AG09309 (cell line): ENCODE data around the gene SLC17A8.
"Not testable (repeated sequence)": the region's sequence is repeated elsewhere in the genome, so short reads cannot be mapped to it uniquely, and the experiment has no call there.

ENCODE experiments used
- DNase-seq: peaks from one replicate; pipeline ENCODE4 v3.0.0-alpha.2; 2010; ENCODE audit warnings: low read depth
- H3K4me3 ChIP-seq: 2 replicates; pipeline ENCODE4 v1.5.1; 2011; ENCODE audit warnings: mild to moderate bottlenecking, low read depth, low read length, moderate library complexity; ENCODE audit not compliant: control insufficient read depth
- CTCF ChIP-seq: IDR thresholded peaks from 2 replicates; pipeline ENCODE4 v1.5.1; 2011; ENCODE audit warnings: mild to moderate bottlenecking, low read depth, low read length, inconsistent platforms; ENCODE audit not compliant: insufficient read depth, control insufficient read depth; ENCODE audit errors: missing control alignments

Gene SLC17A8

GRCh38 chr12:100404769-100405407 is 48.0 kb downstream of the SLC17A8 start:
- peak; percentile 63 for TF ChIP-seq CTCF
- no peak overlapping the region for H3K4me3 ChIP-seq
- peak; percentile 1 for DNase-seq

- no peak for TF ChIP-seq CTCF
- H3K4me3 ChIP-seq = no peak overlapping the region
- no peak for DNase-seq
These were observed 56.1 kb downstream of the SLC17A8 start for GRCh38 chr12:100413001-100413400.

- no peak for TF ChIP-seq CTCF
- no peak overlapping the region for H3K4me3 ChIP-seq
- no peak for DNase-seq
These were observed 57.9 kb downstream of the SLC17A8 start for GRCh38 chr12:100414739-100415138.

GRCh38 chr12:100422646-100423045 is 65.8 kb downstream of the SLC17A8 start:
- no peak for TF ChIP-seq CTCF
- no peak overlapping the region for H3K4me3 ChIP-seq

GRCh38 chr12:100426145-100426544 is 69.3 kb downstream of the SLC17A8 start:
- no peak for DNase-seq
- H3K4me3 ChIP-seq = no peak overlapping the region
- TF ChIP-seq CTCF = no peak

More at GRCh38 chr12:100422646-100423045, 65.8 kb downstream of the SLC17A8 start:
- no peak for DNase-seq

- peak; percentile 16 for DNase-seq
- H3K4me3 ChIP-seq = no peak overlapping the region
- TF ChIP-seq CTCF = no peak
These were observed 70.2 kb downstream of the SLC17A8 start for GRCh38 chr12:100427078-100427477.

- DNase-seq = not testable (repeated sequence)
These were observed 73.4 kb downstream of the SLC17A8 start for GRCh38 chr12:100430251-100430650.

More at GRCh38 chr12:100430251-100430650, 73.4 kb downstream of the SLC17A8 start:
- not testable (repeated sequence) for H3K4me3 ChIP-seq
